ENCODE data around the gene GPAM. TPM values are rescaled to one million over a fixed set of nuclear protein-coding genes. Genes with fewer than 3 reads are reported as not detected.
A peak's percentile ranks its signal among the peaks of the same experiment; 100 is the strongest.

The GPAM gene, protein sequence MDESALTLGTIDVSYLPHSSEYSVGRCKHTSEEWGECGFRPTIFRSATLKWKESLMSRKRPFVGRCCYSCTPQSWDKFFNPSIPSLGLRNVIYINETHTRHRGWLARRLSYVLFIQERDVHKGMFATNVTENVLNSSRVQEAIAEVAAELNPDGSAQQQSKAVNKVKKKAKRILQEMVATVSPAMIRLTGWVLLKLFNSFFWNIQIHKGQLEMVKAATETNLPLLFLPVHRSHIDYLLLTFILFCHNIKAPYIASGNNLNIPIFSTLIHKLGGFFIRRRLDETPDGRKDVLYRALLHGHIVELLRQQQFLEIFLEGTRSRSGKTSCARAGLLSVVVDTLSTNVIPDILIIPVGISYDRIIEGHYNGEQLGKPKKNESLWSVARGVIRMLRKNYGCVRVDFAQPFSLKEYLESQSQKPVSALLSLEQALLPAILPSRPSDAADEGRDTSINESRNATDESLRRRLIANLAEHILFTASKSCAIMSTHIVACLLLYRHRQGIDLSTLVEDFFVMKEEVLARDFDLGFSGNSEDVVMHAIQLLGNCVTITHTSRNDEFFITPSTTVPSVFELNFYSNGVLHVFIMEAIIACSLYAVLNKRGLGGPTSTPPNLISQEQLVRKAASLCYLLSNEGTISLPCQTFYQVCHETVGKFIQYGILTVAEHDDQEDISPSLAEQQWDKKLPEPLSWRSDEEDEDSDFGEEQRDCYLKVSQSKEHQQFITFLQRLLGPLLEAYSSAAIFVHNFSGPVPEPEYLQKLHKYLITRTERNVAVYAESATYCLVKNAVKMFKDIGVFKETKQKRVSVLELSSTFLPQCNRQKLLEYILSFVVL
- 10 to 100 TPM; 12.2 to 36.6 (median 20.9) TPM for total RNA-seq
- polyA plus RNA-seq, result 10 to 100 TPM; 10.7 TPM
- long read RNA-seq, donor 1, full-length matches to known transcripts, result 5 of 15 reads
- long read RNA-seq, donor 1, partial matches to known transcripts, result 3 of 15 reads
- long read RNA-seq, donor 1, other reads (novel, unspliced or antisense), result 7 of 15 reads
- long read RNA-seq, donor 2, full-length matches to known transcripts, result 10 of 16 reads
- long read RNA-seq, donor 2, partial matches to known transcripts, result 0 of 16 reads
- long read RNA-seq, donor 2, other reads (novel, unspliced or antisense), result 6 of 16 reads
- long read RNA-seq, donor 3, full-length matches to known transcripts, result 6 of 18 reads
- long read RNA-seq, donor 3, partial matches to known transcripts, result 1 of 18 reads
- long read RNA-seq, donor 3, other reads (novel, unspliced or antisense), result 11 of 18 reads

DNA sequence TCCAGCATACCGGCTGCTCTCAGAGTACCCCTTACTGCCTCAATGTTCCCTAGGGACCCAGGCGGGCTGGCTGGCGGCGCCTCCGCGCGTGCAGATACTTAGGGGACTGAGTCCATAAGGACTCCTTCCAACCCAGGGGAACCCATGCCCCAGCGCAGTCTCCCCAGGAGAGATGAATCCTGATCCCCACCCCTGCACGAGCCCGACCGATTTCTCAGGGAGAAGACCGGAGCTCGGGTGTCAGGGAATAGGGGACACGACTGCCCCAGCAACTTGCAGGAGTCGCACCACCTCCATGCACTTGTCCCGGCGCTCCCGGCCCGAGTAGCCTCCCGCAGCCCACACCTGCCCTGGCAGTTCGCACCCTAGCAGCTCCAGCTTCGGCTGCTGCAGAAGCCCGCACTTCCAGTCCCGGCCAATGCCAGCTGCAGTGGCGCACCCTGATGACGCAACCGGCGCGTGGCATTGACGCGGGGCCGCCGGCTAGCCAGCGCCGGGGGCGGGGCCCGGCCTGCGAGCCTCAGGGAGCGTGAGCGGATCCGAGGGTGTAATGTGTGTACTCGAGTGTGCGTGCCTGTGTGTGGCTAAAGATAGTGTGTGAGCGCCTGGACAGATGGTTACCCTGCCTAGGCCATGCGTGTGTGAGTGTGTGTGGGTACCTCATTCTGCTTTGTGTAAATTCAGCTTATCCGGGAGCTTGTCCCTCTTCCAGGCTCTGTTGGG is at the start of gene GPAM:
Gene GPAM, minus strand, starts transcription at position 437 of the 723 bp plus-strand sequence. CDS start 1,981 bp downstream, outside the sequence.
- Histone ChIP-seq H3K4me1 (peaks cover 4 to 33% (median 19%) of the 10 kb centered on the region in 9 donors), H3K36me3 (peaks cover 0 to 33% (median 0%) of the 10 kb centered on the region in 9 donors), H3K27ac (peak within 1 kb of the TSS in 9 of 10 donors; percentile 70 to 85 (median 78)), H3K9me3 (peaks cover 0 to 9% (median 0%) of the 10 kb centered on the region in 11 donors), H3K27me3 (no peaks in the 10 kb centered on the region), H3K4me3 (peak within 1 kb of the TSS; percentile 73 to 100 (median 88))
- peak in 1 of 9 donors; percentile 7 for TF ChIP-seq CTCF (IDR thresholded peaks at IDR 0.05)
- DNase-seq, result peak; percentile 93 to 96
- peak; percentile 96 to 99 (median 98) for ATAC-seq
- WGBS, 2 donors, result 0 to 1% methylated on average over 46 of the region's 46 CpGs
- intact Hi-C loops (cut with DNase I), result loop anchor here in 8 of 10 donors (2.0 to 10.0 kb wide), 7 partner anchors 113 to 264 kb away; partner anchors contain the start of genes VTI1A (in 1 of the 8) and ZDHHC6 (in 1 of the 8)

DNA sequence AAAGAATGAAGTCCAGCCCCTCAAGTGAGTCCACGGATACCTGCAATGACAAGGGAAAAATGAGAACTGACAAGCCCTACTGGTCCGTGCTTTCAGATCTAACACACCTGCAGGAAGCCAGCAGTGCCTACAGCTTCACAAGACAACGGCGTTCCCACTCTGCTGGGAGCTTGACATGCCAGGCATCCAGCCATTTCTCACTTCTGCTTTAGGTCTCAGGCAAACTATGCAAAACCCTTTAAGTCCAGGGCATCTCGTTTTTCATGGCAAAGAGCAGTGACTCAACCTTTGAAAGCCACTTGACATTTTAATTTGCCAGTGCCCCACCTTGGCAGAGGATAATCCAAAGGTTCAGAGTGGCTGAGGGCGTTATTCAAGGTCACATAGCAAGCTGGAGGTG is 49.1 kb upstream of the GPAM start:
- Histone ChIP-seq H3K4me1 (no peaks in the 10 kb centered on the region), H3K36me3 (no peaks in the 10 kb centered on the region), H3K27me3 (no peaks in the 10 kb centered on the region), H3K9me3 (peaks cover 0 to 6% (median 0%) of the 10 kb centered on the region in 11 donors), H3K27ac (no peak overlapping the region), H3K4me3 (no peak overlapping the region)
- no peak for DNase-seq
- TF ChIP-seq CTCF (IDR thresholded peaks at IDR 0.05), result no peak
- WGBS, 2 donors, result 54 to 63% methylated on average over 6 of the region's 6 CpGs
- intact Hi-C loops (cut with DNase I), result no loop called here
- ATAC-seq, result no peak

- no peak overlapping the region for H3K4me3 ChIP-seq
- H3K4me1 ChIP-seq, result peaks cover 0 to 4% (median 0%) of the 10 kb centered on the region in 9 donors
- 72 to 76% methylated on average over 9 of the region's 9 CpGs for WGBS, 2 donors
- intact Hi-C loops (cut with DNase I), result no loop called here
- H3K36me3 ChIP-seq, result no peaks in the 10 kb centered on the region
- ATAC-seq (no peak), DNase-seq (no peak)
- no peak for TF ChIP-seq CTCF (IDR thresholded peaks at IDR 0.05)
- H3K27me3 ChIP-seq, result no peaks in the 10 kb centered on the region
- no peak overlapping the region for H3K27ac ChIP-seq
- H3K9me3 ChIP-seq, result no peaks in the 10 kb centered on the region
These were observed 48.2 kb upstream of the GPAM start for GRCh38 chr10:112231602-112232400.
